Kidney glomerular epithelial cell (primary cell): ENCODE results near the gene TMEM169.
A peak's percentile ranks its signal among the peaks of the same experiment; 100 is the strongest.

Experiments
- DNase-seq: peaks from one replicate; lab custom pipeline; 2025; lab: John Stamatoyannopoulos, UW

The TMEM169 gene

DNA sequence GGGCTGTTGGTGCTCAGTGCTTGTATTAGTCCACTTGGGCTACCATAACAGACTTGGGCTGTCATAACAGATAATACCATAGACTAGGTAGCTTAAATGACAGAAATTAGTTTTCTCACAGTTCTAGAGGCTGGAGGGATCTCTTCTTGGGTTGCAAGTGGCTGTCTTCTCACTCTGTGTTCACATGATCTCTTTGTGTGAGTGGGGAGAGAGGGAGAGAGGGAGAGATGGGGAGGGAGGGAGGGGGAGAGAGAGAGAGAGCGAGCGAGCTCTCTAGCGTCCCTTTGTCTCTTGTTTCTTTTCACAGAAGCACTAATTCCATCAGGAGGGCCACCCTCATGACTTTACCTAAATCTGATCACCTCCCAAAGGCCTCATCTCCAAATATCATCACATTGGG, 23.0 kb downstream of the TMEM169 start:
- DNase-seq = no peak

DNA sequence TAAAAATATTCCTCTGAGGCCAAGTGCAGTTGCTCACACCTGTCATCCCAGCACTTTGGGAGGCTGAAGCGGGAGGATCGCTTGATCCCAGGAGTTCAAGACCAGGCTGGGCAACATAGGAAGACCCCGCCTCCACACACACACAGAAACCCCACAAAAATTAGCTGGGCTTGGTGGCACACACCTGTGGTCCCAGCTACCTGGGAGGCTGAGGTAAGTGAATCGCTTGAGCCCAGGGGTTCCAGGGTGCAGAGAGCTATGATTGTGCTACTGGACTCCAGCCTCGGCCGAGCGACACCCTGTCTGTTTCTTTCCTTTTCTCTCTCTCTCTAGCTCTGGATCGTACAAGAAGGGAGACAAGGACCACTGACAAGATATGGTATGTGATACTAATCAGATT, 25.6 kb downstream of the TMEM169 start:
- no peak for DNase-seq

DNA sequence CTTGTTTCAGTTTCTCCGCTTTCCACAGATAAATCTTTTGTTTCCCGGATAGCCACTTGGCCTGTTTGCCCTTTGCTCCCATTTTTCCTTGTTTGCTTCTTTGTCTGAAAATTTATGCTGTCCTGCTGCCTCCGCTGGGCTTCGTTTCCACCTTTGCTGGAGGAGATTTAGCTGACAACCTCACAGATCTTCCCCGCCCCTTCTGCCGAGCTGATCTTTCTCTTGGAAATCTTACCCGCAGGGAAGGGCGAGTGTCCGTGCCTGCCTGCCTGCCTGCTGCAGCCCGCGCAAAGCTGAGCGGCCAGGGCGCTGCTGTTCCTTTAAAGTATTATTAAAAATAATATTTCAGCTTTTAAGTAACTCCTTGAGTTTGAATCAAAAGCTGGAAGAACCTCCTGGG, 26.0 kb downstream of the TMEM169 start:
- no peak for DNase-seq

DNA sequence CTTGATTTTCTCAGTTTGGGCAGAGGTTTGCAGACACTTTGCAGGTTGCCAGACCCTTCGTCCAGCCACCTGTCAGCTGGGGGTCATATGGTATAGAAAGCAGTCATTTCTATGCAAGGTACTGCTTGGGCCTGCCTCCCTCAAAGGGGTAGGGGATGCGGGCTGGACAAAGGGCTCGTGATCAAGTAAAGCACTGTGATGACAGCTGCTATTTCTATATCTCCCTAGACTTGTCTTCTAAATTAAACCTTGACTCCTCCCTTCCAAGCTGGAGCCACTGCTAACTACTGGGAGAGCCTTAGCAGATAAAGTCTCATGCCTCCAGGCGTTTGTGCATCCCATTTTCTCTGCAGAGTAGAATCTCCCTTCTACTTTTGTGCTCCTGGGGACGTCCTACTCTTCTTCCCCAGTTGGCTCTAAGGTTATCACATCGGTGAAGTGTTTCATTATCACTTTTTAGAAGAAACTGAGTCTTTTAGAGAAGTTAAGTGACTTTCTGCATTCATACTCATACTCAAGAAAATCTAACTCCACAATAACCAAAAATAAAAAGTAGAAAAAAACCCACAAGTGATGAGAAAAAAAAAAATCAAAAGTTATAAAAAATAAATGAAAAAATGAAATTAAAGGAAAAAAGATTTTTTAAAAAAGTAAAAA, 26.7 kb downstream of the TMEM169 start:
- DNase-seq = no peak

DNA sequence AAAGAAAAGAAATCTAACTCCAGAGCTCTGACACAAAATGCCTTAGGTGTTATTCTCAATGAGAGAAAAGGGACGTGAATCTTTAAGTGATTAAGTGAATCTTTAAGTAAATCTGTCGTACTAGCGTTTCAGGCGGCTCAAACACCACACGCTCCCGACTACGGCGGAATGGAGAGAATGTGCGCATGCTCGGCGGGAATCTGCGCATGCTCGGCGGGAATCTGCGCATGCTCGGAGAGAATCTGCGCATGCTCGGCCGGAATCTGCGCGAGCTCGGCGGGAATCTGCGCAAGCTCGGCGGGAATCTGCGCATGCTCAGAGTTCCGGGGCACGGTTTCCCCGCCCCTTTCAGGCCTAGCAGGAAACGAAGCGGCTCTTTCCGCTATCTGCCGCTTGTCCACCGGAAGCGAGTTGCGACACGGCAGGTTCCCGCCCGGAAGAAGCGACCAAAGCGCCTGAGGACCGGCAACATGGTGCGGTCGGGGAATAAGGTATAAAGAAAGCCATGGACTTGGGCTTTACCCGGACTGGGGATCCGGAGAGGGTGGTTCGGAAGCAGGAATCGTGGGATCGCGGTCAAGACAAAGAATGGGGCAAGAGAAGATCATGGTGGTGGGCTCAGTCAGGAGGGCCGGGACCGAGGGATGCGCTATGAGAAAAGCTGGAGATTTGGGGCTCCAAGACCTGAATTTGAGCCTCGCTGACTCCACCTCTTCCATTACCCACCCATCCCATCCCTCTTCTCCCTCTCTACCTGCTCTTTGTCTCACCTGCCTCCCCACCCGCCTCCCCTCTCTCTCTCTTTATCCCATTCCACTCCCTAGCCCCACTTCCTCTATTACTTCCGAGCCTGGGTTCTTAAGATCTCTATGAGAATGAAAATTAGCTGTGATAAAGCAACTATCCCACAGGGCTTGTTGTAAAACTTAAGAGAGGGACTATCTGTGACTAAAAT, 27.5 kb downstream of the TMEM169 start, which contains the start of gene XRCC5:
Gene XRCC5, plus strand, starts transcription at position 382 of the 955 bp plus-strand sequence. Its CDS starts 89 bp downstream, at position 471.
- peak; percentile 91 for DNase-seq

DNA sequence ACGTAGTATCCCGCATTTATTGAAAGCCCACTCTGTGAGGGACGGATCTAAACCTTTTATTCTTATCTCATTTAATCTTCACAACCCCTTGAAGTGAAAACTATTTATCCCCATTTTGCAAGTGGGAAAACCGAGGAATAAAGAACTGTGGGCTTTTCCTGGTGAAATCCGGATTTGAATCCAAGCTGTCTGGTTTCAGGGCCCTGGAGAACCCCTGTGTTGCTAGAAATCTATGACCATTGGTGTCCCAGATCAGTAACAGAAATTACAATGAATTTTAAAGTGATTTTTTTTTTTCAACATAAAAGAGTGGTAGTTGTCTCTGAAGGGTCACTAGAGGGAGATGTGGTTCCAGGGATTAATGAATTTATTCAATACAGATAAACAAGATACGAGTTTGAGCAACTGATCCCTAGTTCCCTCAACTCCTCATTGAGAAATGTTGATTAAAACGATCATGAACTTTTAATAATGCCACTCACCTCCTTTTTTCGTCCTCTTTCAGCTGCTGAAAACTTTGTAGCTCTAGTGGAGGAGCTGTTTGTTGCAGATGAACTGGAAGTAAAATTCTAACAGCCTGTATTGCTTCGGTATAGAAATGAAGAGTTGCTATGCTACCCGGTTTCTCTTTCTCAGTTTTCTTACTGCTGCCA, 28.4 kb downstream of the TMEM169 start:
- DNase-seq = peak; percentile 78

DNA sequence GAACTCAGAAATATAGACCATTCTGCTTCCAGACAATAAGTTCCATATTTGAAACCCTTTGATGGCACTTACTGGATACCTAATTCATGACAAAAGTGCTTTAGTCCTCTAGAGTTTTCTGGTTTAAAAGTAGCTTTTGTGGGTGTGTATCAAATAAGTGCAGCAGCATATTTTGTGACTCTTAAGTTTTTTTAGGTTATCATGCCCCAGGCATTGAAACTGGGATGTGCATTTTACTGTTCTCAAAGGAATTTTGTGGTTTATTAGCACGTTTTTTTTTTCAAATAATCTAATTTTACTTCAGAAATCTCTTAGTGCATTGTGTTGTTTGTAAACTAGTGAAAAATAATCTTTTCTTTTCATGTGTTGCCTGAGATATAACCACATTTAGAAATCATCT, 28.9 kb downstream of the TMEM169 start:
- DNase-seq = no peak

DNA sequence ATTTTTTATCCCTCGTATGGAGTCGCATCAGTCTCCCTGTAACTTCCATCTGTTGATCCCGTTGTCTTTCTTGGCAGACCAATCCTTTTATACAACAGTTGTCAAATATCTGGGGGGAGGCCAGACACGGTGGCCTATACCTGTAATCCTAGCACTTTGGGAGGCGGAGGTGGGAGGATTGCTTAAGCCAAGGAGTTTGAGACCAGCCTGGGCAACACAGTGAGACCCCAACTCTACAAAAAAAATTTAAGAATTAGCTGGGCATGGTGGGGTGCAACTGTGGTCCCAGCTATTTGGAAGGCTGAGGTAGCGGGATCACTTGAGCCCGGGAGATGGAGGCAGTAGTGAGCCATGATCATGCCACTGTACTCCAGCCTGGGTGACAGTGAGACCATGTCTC, 29.4 kb downstream of the TMEM169 start:
- no peak for DNase-seq

DNA sequence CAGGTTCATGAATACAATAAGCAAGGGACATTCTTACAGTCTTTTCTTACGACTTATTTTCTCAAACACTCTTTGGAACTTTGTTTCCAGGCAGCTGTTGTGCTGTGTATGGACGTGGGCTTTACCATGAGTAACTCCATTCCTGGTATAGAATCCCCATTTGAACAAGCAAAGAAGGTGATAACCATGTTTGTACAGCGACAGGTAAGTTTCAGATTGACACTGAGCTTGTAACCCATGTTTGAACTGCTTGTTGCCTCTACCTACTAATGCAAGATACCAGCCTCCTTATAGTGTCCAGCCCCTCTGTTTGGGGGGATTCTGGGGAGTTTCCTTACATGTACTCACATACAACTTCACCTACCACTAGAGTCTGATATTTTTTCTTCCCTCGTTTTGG, 31.2 kb downstream of the TMEM169 start:
- DNase-seq = no peak

DNA sequence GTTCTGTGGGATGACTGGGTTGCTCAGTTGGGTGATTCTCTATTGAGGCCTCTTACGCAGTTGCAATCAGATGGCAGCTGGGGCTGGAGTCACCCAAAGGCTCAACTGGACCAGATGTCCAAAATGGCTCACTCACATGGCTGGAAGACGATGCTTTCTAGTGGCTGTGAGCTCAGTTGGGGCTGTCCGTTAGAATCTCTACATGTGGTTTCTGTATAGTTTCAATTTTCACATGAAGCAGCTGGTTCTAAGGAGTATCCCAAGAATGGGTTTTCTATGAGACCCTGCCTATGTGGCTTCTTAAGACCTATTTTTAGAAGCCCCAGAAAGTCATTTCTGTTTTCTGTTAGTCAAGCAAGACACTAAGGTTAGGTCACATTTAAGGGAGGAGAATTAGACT, 31.9 kb downstream of the TMEM169 start:
- DNase-seq = no peak

DNA sequence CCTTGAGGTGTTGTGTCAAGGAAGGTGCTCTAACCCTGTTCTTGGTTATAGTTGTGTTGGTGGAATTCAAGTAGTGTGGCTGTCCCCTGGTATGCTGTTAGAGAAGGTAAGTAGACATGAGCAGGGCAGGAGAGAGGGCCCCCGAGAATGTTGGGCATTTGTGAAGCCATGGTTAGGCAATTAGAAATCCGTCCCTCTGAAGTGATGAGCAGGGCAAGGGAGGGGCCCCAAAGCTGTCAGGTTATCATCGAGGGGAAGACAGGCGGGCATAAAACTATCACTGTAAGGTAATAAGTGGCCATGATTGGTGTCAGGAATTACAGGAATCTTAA, 32.6 kb downstream of the TMEM169 start:
- no peak for DNase-seq

DNA sequence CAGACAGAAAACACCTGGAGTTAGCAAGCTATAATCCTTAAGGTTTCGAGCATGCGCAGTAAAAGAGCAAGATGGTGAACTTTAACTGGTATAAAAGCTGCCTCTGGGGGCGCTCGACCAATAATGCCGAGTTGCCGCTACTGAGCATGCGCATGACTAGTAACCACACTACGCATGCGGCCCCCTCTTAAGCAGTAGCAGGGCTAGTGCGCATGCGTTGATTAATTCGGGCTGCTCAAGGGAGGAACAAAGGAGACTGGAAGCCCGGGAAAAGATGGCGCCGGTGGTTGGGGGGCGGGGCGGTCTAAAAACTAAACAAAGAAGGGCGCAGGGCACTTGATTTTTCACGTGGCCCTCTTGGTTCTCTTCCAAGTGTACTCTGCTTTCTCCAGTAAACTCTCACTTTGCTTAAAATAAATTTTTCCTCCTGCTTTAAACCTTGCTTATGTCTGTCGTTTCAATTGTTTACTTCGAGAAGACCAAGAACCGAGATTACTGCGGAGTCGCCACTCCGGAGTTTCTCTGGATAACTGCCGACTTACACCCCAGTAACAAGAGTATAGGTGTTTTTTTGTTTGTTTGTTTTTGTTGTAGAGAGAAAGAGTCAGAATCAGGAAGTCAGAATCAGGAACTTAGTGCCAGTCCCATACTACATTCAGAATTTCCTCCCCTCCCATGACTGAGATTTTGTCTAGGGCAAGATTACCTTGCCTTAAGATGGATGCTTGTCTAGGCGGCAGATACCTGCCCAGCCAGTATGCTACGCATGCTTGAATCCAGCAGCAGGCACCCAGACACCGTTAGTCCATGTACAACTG, 33.2 kb downstream of the TMEM169 start:
- DNase-seq = peak; percentile 97

DNA sequence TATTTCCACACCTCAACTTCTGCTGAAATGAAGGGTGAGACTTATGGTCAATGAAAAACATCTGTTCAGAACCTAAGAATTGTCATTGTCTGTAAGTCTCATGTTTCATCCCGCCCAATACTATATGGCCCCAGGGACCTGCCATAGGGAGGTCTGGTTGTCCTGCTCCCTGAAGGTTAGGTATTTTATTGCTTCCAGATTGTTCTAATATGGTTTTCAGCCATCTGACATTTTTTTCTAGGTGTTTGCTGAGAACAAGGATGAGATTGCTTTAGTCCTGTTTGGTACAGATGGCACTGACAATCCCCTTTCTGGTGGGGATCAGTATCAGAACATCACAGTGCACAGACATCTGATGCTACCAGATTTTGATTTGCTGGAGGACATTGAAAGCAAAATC, 34.7 kb downstream of the TMEM169 start:
- no peak for DNase-seq

DNA sequence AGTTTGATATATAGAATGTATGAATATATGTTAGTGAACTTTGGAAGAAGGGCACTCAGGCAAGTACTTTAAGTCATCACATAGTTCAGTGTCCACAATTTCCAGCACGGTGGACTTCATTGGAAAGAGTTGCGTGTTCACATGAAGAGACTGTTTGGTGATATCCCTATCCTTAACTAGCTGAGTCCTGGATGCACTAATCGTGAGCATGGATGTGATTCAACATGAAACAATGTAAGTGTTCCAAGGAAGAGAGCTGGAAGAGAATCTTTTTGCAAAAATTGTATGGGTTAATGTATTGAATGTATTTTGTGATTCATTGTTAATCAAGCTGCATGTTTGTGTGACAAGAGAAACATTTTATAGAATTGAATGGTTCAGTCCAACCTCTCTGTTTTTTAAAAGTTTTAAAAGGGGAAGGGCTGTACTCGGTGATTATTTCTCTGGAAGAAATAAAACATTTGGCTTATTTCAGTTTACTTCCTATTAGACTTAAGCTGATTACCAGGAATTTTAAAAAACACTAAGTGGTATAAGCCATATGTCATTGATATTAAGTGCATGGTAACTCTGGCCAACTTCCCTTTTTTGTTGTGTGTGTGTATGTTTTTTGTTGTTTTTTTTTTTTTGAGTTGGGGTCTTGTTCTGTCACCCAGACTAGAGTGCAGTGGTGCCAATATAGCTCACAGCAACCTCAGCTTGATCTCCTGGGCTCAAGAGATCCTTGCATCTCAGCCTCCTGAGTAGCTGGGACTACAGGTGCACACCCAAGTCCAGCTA, 36.0 kb downstream of the TMEM169 start:
- DNase-seq = no peak

DNA sequence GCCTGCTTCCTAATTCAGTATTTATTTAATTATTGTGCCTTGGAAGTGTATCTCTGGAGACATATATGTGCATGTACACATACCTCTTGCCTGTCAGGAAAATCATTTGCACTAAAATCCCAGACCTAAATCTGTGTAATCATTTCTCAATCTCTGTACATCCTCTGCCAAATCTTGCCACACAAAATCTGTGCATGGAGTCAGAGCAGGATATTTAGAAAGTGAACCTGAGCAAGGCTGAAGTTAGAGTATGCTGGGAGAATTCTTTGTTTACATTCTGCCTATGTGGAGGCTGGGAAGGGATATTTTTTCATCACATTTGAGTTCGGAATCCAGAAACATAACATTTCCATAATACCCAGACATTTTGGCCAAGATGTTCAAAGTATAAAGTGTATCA, 36.8 kb downstream of the TMEM169 start:
- DNase-seq = no peak

DNA sequence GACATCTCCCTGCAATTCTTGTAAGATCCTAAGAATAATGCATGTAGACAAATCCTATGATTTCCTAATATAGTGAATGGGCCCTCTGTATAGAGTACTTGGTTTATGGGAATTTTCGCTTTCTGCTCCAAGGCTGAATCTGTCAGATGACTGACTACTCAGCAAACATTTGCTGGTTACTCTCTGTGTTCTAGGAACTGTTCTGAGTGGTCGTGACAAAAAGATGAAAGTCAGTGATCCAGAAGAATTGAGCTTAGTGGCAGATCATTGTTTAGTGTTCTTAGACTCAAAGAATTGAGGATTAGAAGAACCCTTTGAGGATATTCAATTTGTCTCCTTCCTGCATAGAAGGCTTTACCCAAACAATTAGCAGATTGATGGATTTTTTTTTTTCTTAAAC, 37.4 kb downstream of the TMEM169 start:
- DNase-seq = no peak

DNA sequence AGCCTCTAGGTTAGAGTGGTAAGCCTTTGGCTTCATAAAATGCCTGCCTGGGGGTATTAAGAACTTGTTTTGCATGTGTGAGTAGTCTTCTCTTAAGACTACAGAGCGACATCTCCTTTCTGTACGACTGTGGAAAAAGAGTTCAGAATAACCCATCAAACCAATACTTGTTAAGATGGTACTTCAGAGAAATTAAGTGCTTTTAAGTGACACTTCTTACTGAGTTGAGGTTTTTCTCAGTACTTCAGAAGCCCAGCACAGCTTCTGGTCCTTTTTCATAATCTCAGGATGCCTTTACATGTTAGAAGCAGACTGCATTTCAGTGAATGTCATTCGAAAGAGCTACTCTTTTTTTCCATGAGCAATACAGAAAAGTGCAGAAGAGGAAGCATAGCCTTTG, 38.3 kb downstream of the TMEM169 start:
- DNase-seq = no peak

DNA sequence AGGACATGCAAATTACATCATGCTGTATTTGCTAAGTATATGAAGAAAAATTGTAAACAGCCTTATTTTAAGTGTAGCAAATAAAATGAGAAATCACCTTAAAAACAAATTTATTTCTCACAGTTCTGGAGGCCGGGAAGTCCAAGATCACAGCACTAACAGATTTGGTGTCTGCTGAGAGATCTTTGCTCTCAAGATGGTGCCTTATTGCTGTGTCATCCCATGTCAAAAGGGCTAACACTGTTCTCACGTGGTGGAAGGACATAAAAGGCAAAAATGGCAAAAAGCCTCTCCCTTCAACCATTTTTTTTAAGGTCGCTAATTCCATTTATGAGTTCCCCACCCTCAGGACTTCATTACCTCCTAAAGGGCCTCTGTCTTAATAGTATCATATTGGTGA, 39.5 kb downstream of the TMEM169 start:
- no peak for DNase-seq

DNA sequence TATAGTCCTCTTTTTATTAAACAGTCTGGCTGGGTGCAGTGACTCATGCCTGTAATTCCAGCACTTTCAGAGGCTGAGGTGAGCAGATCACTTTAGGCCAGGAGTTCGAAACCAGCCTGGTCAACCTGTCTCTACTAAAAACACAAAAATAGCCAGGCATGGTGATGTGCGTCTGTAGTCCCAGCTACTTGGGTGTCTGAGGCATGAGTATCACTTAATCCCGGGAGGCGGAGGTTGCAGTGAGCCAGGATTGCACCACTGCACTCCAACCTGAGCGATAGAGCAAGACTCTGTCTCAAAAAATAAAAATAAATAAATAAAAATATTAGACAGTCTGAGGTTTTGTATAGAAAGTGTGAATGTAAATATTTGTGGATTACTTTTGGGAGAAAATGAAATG, 45.2 kb downstream of the TMEM169 start:
- DNase-seq = no peak

DNA sequence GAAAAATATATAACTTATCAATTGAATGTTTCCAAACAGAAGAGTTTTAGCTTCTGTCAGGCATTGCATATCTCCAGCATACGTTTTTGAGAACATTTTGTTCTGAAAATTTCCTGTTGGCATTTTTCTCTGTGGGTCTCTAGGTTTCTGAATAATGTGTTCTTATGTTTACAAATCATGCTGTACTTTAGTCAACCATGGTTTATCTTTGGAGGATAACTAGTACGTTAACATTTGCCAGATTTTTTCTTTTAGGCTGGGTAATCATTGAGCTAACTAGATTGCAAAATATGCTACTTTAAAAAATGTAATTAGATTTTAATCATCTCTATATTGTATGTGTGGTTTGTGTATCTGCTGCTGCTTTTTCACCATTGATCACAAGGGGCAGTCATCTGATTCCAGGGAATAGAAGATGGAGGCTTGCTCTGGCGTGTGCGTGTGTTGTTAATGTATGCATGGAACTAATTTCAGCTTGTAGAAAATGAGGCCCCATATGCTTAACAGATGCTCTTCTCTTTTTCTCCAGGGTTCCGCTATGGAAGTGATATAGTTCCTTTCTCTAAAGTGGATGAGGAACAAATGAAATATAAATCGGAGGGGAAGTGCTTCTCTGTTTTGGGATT, 48.7 kb downstream of the TMEM169 start:
- DNase-seq = no peak
